Activated B cell treated with CpG ODN at 0.5 μM for 24 hours (primary cell): ENCODE measurements around the gene PTMA. TPM values are rescaled to one million over a fixed set of nuclear protein-coding genes. Genes with fewer than 3 reads are reported as not detected.
A peak's percentile ranks its signal among the peaks of the same experiment; 100 is the strongest.

ENCODE experiments used
- ATAC-seq: fragments of 200-7000 bp; cut with Tn5 transposase; one replicate; pipeline ENCODE4 v1.10.0; 2021; ENCODE audit warnings: low read depth, mild to moderate bottlenecking, moderate library complexity
- CTCF ChIA-PET: fragments of 350-600 bp; sonication (Branson Sonifier 250); formaldehyde crosslinking; loops from one replicate; lab custom pipeline; 2021; ENCODE audit warnings: antibody characterized with exemption; lab: Charles Lee
- POLR2A ChIA-PET: fragments of 350-600 bp; sonication (Branson Sonifier 250); formaldehyde crosslinking; loops from one replicate; lab custom pipeline; 2021; ENCODE audit warnings: antibody characterized with exemption; lab: Charles Lee
- DNase-seq: peaks from one replicate; pipeline ENCODE4 v3.0.0; 2022
- H3K27ac Mint-ChIP-seq: one replicate; pipeline ENCODE4 v1.8.0; 2020; ENCODE audit warnings: mixed read lengths
- H3K27me3 Mint-ChIP-seq: one replicate; pipeline ENCODE4 v1.8.0; 2021; ENCODE audit warnings: mixed read lengths
- H3K36me3 Mint-ChIP-seq: one replicate; pipeline ENCODE4 v1.8.0; 2021; ENCODE audit warnings: low read depth, mixed read lengths
- H3K4me1 Mint-ChIP-seq: one replicate; pipeline ENCODE4 v1.8.0; 2021; ENCODE audit warnings: mixed read lengths
- H3K4me3 Mint-ChIP-seq: one replicate; pipeline ENCODE4 v1.8.0; 2020; ENCODE audit warnings: mild to moderate bottlenecking, mixed read lengths
- H3K9me3 Mint-ChIP-seq: one replicate; pipeline ENCODE4 v1.8.0; 2020; ENCODE audit warnings: mixed read lengths
- intact Hi-C: fragments of 100-400 bp; cut with micrococcal nuclease; formaldehyde crosslinking; loops from one replicate; pipeline ENCODE4 v1.15.1; 2024
- total RNA-seq: library from RNA; stranded (reverse); gene quantifications from 2 replicates; pipeline ENCODE4 v1.2.3, GENCODE V29; 2022
- TF ChIP-seq, protein P1 (sequence below): fragments of 200-600 bp; IDR thresholded peaks from one replicate; pipeline ENCODE4 v1.8.0; 2022; ENCODE audit warnings: antibody characterized with exemption, mild to moderate bottlenecking

The PTMA gene
- total RNA-seq, 1 donor from 2014 or later: 1,531 TPM

DNA sequence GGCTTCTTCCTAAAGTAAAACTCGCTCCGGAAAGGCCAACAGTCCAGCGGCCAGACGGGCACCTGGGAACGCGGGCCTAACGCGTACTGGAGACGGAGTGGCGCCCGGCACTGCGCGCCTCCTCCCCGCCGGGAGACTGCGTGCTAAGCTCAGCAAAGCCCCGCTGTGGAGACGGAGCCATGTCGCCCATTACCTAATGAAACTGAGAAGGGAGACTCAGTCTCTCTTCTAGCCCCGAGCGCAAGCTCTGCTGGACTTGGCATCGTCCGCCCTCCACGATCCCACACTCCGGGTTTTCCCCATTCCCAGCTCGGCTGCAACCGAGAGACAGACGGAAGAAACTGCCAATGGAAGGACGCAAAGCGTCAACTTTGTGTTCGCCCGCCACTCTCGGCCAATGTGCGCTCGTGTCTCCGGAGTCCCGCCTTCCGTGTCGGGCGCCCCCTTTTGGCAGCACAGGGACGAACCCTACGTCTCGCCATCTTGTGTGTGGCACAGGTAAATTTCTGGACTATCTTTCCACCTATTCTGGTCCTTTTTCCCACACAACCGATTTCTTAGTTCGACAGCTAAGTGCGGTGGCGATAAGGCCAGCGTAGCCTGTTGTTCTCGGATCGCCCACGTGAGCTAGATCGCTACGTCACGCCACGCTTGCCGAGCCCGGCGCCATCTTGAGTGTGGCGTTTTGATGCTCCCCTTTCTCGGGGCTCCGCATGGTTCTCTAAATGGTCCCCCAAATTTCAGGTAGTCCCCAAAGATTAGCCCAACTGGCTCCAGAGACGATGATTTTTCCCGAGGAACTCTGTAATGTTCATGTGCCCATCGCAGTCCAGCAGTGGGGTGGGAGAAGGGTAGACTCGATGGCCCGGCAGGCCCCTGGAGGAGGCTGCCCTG is 1.3 kb upstream of the PTMA start:
- intact Hi-C loops: loop anchor here (1.0 to 2.0 kb wide), 5 partner anchors 10 to 312 kb away; partner anchors contain the start of genes B3GNT7 and PDE6D
- peak overlapping the region; percentile 97 for H3K4me3 Mint-ChIP-seq
- no peaks in the 10 kb centered on the region for H3K27me3 Mint-ChIP-seq
- TF ChIP-seq, protein P1, sequence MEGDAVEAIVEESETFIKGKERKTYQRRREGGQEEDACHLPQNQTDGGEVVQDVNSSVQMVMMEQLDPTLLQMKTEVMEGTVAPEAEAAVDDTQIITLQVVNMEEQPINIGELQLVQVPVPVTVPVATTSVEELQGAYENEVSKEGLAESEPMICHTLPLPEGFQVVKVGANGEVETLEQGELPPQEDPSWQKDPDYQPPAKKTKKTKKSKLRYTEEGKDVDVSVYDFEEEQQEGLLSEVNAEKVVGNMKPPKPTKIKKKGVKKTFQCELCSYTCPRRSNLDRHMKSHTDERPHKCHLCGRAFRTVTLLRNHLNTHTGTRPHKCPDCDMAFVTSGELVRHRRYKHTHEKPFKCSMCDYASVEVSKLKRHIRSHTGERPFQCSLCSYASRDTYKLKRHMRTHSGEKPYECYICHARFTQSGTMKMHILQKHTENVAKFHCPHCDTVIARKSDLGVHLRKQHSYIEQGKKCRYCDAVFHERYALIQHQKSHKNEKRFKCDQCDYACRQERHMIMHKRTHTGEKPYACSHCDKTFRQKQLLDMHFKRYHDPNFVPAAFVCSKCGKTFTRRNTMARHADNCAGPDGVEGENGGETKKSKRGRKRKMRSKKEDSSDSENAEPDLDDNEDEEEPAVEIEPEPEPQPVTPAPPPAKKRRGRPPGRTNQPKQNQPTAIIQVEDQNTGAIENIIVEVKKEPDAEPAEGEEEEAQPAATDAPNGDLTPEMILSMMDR: peak; percentile 84
- DNase-seq (peak; percentile 94), ATAC-seq (peak; percentile 47)
- ChIA-PET CTCF (interaction anchor here (0.6 to 4.6 kb wide), 16 partner anchors 10 to 506 kb away, joined by 3 to 28 read pairs (median 6); no protein-coding TSS in a partner anchor), POLR2A (interaction anchor here (0.6 to 12.2 kb wide), 17 partner anchors 10 to 243 kb away, joined by 3 to 717 read pairs (median 15); partner anchors contain the start of genes NCL and PDE6D)
- H3K27ac Mint-ChIP-seq: peak overlapping the region; percentile 100
- no peaks in the 10 kb centered on the region for H3K9me3 Mint-ChIP-seq
- H3K4me1 Mint-ChIP-seq: peaks cover 36% of the 10 kb centered on the region
- H3K36me3 Mint-ChIP-seq: peaks cover 32% of the 10 kb centered on the region

DNA sequence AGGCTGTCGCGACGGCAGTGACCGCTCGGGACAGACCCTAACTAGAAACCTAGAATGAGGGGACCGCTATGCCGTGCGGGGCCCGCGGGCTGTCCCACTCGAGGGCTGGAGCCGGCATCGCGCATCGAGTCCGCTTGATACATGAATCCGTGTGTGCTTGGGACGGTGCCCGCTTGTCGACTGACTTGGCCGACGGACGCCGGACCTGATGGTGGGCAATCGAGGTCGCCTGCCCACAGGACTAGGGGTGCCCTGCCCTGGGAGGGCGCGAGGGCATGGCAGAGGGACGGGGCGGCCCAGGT is 749 bp upstream of the PTMA start:
- H3K9me3 Mint-ChIP-seq: no peaks in the 10 kb centered on the region
- TF ChIP-seq, protein P1: no peak
- POLR2A ChIA-PET: interaction anchor here (1.2 to 12.2 kb wide), 13 partner anchors 9 to 843 kb away, joined by 3 to 717 read pairs (median 33); partner anchors contain the start of genes NCL and PDE6D
- H3K4me3 Mint-ChIP-seq: peak overlapping the region; percentile 97
- CTCF ChIA-PET: interaction anchor here (0.6 to 4.6 kb wide), 12 partner anchors 13 to 507 kb away, joined by 3 to 28 read pairs (median 8); no protein-coding TSS in a partner anchor
- ATAC-seq: peak; percentile 3
- DNase-seq: no peak
- peak overlapping the region; percentile 100 for H3K27ac Mint-ChIP-seq
- no peaks in the 10 kb centered on the region for H3K27me3 Mint-ChIP-seq
- H3K36me3 Mint-ChIP-seq: peaks cover 38% of the 10 kb centered on the region
- intact Hi-C loops: loop anchor here (1.0 to 2.0 kb wide), 4 partner anchors 10 to 313 kb away; partner anchors contain the start of genes B3GNT7 and PDE6D
- peaks cover 42% of the 10 kb centered on the region for H3K4me1 Mint-ChIP-seq

DNA sequence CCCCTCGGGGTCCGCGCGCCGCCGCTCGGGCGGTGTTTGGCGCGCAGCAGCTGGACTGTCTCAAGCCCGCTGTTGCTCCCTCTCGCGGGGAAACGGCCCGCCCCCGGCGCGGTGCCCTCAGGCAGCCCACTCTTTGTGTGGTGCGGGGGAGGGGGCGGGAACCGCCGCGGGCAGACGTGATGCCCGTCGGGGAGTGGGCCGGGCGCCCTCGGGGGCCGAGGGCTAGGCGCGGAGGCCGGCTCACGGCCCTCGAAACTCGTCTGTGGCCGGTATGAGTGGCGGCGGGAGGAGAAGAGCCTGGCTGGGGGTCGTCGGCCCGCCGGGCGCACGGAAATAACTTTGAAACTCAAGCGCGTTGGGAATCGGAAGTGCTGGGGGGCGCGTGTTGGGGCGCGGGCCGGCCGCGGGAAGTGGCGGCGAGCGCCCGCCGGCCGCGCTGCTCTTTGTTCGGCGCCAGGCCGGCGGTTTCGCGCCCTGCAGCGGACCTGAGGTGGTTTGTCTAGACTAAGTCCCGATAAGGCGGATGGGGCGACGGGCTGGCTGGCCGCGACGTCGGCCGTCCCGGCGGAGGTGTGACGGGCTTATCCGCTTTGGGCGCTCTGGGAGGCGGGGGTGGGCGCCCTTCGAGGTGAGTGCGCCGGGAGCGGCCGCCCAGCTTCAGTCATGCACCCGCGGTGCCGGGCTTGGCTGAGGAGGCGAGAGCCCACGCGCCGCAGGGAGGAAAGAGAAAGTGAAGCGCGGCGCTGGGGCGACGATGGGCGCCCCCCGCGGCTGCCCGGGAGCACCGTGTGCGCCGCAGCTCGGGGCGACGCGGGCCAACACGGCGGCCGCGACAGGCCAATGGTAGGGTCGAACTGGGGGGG is 679 bp downstream of the PTMA start:
- intact Hi-C loops: loop anchor here (1.0 kb wide), 6 partner anchors 28 to 245 kb away; partner anchors contain the start of gene NCL
- peaks cover 49% of the 10 kb centered on the region for H3K36me3 Mint-ChIP-seq
- peak overlapping the region; percentile 99 for H3K27ac Mint-ChIP-seq
- no peaks in the 10 kb centered on the region for H3K9me3 Mint-ChIP-seq
- CTCF ChIA-PET: interaction anchor here (1.3 to 4.6 kb wide), 8 partner anchors 23 to 102 kb away, joined by 3 to 28 read pairs (median 18); no protein-coding TSS in a partner anchor
- ATAC-seq: no peak
- peaks cover 51% of the 10 kb centered on the region for H3K4me1 Mint-ChIP-seq
- H3K4me3 Mint-ChIP-seq: peak overlapping the region; percentile 98
- H3K27me3 Mint-ChIP-seq: no peaks in the 10 kb centered on the region
- TF ChIP-seq, protein P1: no peak
- POLR2A ChIA-PET: interaction anchor here (0.6 to 12.2 kb wide), 21 partner anchors 8 to 842 kb away, joined by 3 to 717 read pairs (median 5); partner anchors contain the start of genes COPS7B, NCL and PDE6D
- peak; percentile 52 for DNase-seq

GRCh38 chr2:231709636-231709980 is 1.3 kb downstream of the PTMA start:
- POLR2A ChIA-PET: interaction anchor here (1.1 to 12.2 kb wide), 7 partner anchors 25 to 245 kb away, joined by 3 to 717 read pairs (median 280); partner anchors contain the start of gene NCL
- peak overlapping the region; percentile 91 for H3K4me3 Mint-ChIP-seq
- no peaks in the 10 kb centered on the region for H3K9me3 Mint-ChIP-seq
- no peaks in the 10 kb centered on the region for H3K27me3 Mint-ChIP-seq
- H3K4me1 Mint-ChIP-seq: peaks cover 54% of the 10 kb centered on the region
- DNase-seq (no peak), ATAC-seq (no peak)
- H3K36me3 Mint-ChIP-seq: peaks cover 52% of the 10 kb centered on the region
- CTCF ChIA-PET: interaction anchor here (0.7 to 4.6 kb wide), 7 partner anchors 24 to 102 kb away, joined by 3 to 28 read pairs (median 17); no protein-coding TSS in a partner anchor
- TF ChIP-seq, protein P1: no peak
- peak overlapping the region; percentile 94 for H3K27ac Mint-ChIP-seq
- intact Hi-C loops: no loop called here
